PFSK-1 (cell line): ENCODE results near the gene LIN9.
A peak's percentile ranks its signal among the peaks of the same experiment; 100 is the strongest.

Experiments used
- FOXP2 ChIP-seq: optimal IDR thresholded peaks from 2 replicates; pipeline ENCODE3; 2011; ENCODE audit warnings: borderline replicate concordance, control low read depth, inconsistent platforms; ENCODE audit not compliant: insufficient read depth; ENCODE audit errors: extremely low read length, extremely low read depth
- POLR2AphosphoS5 ChIP-seq: IDR thresholded peaks from 2 replicates; pipeline ENCODE4 v1.6.1; 2012; ENCODE audit warnings: low read depth, mild to moderate bottlenecking, control low read depth, low read length, moderate library complexity
- SIN3A ChIP-seq: IDR thresholded peaks from 2 replicates; pipeline ENCODE4 v1.6.1; 2012; ENCODE audit warnings: mild to moderate bottlenecking, low read length, moderate library complexity, borderline replicate concordance; ENCODE audit not compliant: insufficient read depth
- TAF1 ChIP-seq: IDR thresholded peaks from 2 replicates; pipeline ENCODE4 v1.6.1; 2012; ENCODE audit warnings: low read length, control low read depth, borderline replicate concordance; ENCODE audit not compliant: insufficient read depth
- TF ChIP-seq, protein P1 (sequence below), 2 experiments: IDR thresholded peaks; 2 replicates each; pipeline versions ENCODE4 v1.6.1 to v1.8.0; 2011 to 2012; ENCODE audit warnings: low read depth in 2 of 2, low read length in 2 of 2, control low read depth in 1 of 2, inconsistent platforms in 1 of 2, mild to moderate bottlenecking in 1 of 2, moderate library complexity in 1 of 2; ENCODE audit not compliant: insufficient read depth in 1 of 2

The LIN9 gene

DNA sequence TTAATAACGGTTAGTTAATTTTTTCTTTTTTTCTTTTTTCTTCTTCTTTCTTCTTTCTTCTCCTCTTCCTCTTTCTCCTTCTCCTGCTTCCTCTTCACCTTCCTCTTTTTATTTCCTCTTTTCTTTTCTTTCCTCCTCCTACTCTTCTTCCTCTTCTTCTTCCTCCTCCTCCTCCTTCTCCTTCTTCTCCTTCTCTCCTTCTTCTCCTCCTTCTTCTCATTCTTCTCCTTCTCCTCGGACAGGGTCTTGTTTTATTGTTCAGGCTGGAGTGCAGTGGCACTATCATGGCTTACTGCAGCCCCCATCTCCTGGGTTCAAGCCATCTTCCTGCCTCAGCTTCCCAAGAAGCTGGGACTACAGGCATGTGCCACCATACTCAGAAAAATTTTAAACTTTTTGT, 109.0 kb downstream of the LIN9 start:
- no peak for TF ChIP-seq POLR2AphosphoS5
- TF ChIP-seq TAF1: no peak
- TF ChIP-seq FOXP2: no peak
- no peak for TF ChIP-seq SIN3A
- TF ChIP-seq, protein P1, sequence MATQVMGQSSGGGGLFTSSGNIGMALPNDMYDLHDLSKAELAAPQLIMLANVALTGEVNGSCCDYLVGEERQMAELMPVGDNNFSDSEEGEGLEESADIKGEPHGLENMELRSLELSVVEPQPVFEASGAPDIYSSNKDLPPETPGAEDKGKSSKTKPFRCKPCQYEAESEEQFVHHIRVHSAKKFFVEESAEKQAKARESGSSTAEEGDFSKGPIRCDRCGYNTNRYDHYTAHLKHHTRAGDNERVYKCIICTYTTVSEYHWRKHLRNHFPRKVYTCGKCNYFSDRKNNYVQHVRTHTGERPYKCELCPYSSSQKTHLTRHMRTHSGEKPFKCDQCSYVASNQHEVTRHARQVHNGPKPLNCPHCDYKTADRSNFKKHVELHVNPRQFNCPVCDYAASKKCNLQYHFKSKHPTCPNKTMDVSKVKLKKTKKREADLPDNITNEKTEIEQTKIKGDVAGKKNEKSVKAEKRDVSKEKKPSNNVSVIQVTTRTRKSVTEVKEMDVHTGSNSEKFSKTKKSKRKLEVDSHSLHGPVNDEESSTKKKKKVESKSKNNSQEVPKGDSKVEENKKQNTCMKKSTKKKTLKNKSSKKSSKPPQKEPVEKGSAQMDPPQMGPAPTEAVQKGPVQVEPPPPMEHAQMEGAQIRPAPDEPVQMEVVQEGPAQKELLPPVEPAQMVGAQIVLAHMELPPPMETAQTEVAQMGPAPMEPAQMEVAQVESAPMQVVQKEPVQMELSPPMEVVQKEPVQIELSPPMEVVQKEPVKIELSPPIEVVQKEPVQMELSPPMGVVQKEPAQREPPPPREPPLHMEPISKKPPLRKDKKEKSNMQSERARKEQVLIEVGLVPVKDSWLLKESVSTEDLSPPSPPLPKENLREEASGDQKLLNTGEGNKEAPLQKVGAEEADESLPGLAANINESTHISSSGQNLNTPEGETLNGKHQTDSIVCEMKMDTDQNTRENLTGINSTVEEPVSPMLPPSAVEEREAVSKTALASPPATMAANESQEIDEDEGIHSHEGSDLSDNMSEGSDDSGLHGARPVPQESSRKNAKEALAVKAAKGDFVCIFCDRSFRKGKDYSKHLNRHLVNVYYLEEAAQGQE (IDR thresholded peaks at IDR 0.05; ENCODE audit: insufficient read depth in 1 of 2, low read depth in 2 of 2, low read length in 2 of 2): no peak

DNA sequence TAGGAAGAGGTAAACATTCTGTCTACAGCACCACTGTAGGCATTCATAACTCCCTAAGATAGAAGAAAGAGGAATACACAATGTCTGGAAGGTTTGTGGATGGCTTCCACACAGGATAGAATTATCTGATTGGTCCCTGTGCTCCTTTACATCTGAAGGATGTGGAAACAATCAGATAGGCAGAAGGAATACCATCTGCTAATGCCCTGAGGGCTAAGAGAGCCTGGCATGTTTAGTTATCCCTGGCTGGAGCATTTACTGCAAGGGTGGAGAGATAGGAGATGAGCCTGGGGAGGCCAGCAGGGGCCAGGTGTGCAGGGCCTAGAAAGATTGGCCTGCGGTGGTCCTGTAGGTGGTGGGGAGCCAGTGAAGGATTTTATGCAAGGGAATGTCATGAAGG, 113.8 kb downstream of the LIN9 start:
- TF ChIP-seq, protein P1 (IDR thresholded peaks at IDR 0.05; ENCODE audit: insufficient read depth in 1 of 2, low read depth in 2 of 2, low read length in 2 of 2): no peak
- TF ChIP-seq TAF1 (no peak), FOXP2 (no peak), SIN3A (no peak), POLR2AphosphoS5 (no peak)

DNA sequence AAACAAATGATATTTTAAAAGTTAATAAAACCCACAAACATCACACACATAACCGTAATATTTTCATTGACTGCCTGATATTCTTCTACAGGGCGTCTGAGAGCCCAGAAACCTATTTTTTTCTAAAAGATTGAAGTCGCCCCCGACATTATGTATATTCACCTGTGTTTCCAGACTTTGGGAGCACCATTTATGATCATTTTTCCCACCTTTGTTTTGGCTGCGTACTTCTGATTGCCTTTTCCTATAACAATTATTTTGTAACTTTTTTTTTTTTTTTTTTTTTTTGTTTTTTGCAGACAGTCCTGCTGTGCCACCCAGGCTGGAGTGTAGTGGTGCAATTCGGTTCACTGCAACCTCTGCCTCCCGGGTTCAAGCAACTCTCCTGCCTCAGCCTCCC, 121.6 kb downstream of the LIN9 start:
- TF ChIP-seq POLR2AphosphoS5 (no peak), FOXP2 (no peak), SIN3A (no peak), TAF1 (no peak)
- TF ChIP-seq, protein P1 (IDR thresholded peaks at IDR 0.05; ENCODE audit: insufficient read depth in 1 of 2, low read depth in 2 of 2, low read length in 2 of 2): no peak

DNA sequence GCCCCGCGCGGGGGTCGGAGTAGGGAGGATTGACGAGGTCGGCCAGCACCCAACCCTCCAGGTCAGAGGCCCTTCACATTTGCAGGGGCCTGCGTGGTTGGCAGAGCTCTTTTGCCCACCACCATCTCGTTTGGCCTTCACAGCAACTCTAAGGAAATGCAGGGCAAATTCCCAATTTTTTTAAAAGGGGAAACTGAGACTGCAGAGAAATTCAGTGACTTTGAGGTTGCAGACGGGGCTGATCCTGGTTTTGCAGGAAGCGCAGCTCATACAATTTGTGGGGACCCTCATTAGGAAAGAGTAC, 122.0 kb downstream of the LIN9 start:
- TF ChIP-seq POLR2AphosphoS5 (no peak), TAF1 (no peak), SIN3A (no peak), FOXP2 (no peak)
- TF ChIP-seq, protein P1 (IDR thresholded peaks at IDR 0.05; ENCODE audit: insufficient read depth in 1 of 2, low read depth in 2 of 2, low read length in 2 of 2): no peak

DNA sequence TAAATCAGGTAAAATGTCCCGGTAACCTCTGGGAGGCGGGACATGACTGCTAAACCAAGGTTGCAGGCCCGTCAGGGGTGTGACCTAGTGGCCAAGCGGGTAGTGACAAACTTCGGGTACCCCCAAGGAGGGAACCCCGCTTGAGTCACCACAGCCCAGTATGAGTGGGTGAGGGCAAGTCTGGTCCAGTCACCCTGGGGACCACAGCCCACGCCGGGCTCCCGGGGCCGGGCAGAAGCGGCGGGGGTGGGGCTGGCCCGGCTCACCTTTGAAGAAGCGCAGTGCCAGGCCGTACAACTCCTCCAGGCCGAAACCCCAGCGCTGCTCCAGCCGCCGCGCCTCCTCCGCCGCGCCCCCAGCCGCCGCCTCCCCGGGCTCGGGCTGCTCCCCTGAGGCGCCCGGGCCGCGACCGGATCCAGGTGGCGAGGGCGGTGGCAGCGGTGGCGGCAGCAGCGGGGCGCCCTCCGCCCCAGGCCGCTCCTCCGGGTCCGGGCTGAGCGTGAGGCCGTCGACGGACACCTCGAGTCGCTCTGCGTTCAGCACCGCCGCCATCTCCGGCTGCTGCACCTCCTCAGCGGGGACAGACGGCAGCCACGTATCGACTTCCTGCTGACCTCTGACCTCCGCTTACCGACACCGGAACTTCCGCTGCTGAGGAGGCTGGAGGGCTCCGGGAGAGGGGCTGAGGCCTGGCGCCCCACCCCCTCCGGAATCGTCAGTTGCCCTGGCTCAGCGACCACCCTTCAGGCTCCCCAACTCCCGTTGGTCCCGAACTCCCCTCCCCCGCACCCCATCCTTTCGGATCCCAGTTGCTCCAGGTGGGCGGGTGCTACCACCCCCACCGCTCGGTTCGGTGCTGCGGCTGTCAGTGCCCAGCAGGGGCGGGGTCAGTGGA, 122.6 kb downstream of the LIN9 start, which contains the start of gene ACBD3:
Gene ACBD3 (minus strand): TSS at position 618 of the 895 bp plus-strand sequence. CDS start 66 bp downstream, at position 552.
- peak; percentile 96 for TF ChIP-seq POLR2AphosphoS5
- TF ChIP-seq TAF1: peak; percentile 92; the same call in 1 of the 2 replicates
- TF ChIP-seq FOXP2: peak; percentile 92
- peak; percentile 81; the same call in 1 of the 2 replicates for TF ChIP-seq SIN3A
- TF ChIP-seq, protein P1 (IDR thresholded peaks at IDR 0.05; ENCODE audit: insufficient read depth in 1 of 2, low read depth in 2 of 2, low read length in 2 of 2): 0 out of 4 replicates have a peak, but pooled peaks of 1 of the 2 experiments have one; percentile 15
